Uterus (tissue), 4 donors: ENCODE data around the gene LUC7L2. TPM values are rescaled to one million over a fixed set of nuclear protein-coding genes. Genes with fewer than 3 reads are reported as not detected.
"Not testable (repeated sequence)": the region's sequence is repeated elsewhere in the genome, so short reads cannot be mapped to it uniquely, and the experiment has no call there.

Experiments
- DNase-seq, 2 donors: peaks; one replicate each; pipeline ENCODE4 v3.0.0-alpha.2; 2019 to 2020
- H3K27ac ChIP-seq, 2 donors: fragments of 200-600 bp; sonication (generic); 1 replicate in 1 of 2; 2 replicates in 1 of 2; pipeline ENCODE4 v1.5.1; 2016 to 2018
- H3K27me3 ChIP-seq, 2 donors: fragments of 200-600 bp; sonication (generic); one replicate each; pipeline ENCODE4 v1.5.1; 2018 to 2019; ENCODE audit warnings: control low read depth in 1 of 2
- H3K36me3 ChIP-seq, 2 donors: fragments of 200-600 bp; sonication (generic); one replicate each; pipeline ENCODE4 v1.5.1; 2019; ENCODE audit warnings: control low read depth in 1 of 2
- H3K4me1 ChIP-seq, 2 donors: fragments of 200-600 bp; sonication (generic); one replicate each; pipeline ENCODE4 v1.5.1; 2018 to 2019; ENCODE audit warnings: control low read depth in 1 of 2
- H3K4me3 ChIP-seq, 2 donors: fragments of 200-600 bp; sonication (generic); 1 replicate in 1 of 2; 2 replicates in 1 of 2; pipeline ENCODE4 v1.5.1; 2018 to 2019; ENCODE audit warnings: mild to moderate bottlenecking in 1 of 2
- H3K9me3 ChIP-seq, 2 donors: fragments of 200-600 bp; sonication (generic); one replicate each; pipeline ENCODE4 v1.5.1; 2019; ENCODE audit warnings: control low read depth in 1 of 2
- POLR2A ChIP-seq, 2 donors: fragments of 450-650 bp; IDR thresholded peaks; one replicate each; pipeline ENCODE4 v1.6.1; 2016; ENCODE audit warnings: antibody characterized with exemption in 2 of 2, mild to moderate bottlenecking in 1 of 2, moderate library complexity in 1 of 2
- intact Hi-C: fragments of 100-400 bp; cut with DNase I; formaldehyde crosslinking; loops from one replicate; pipeline ENCODE4 v1.15.1; 2023; ENCODE audit warnings: low total_unique reads
- total RNA-seq, 4 donors: library from RNA; depleted of rRNA in 3 of 4; stranded (reverse); fragments of >200 nt in 3 of 4; gene quantifications; one replicate each; pipeline versions ENCODE4 v1.1.0 to v1.2.4, GENCODE V29; 2014 to 2023
- TF ChIP-seq, protein P1 (sequence below), 4 experiments: fragments of 200-600 bp in 2 of 4; fragments of 450-650 bp in 2 of 4; sonication (generic) in 2 of 4; IDR thresholded peaks; one replicate each; pipeline ENCODE4 v1.5.1; 2016 to 2019; ENCODE audit warnings: antibody characterized with exemption in 4 of 4, mild to moderate bottlenecking in 2 of 4, moderate library complexity in 1 of 4
- donor health status: DM: yes; HTN: yes; CAD: no.

LUC7L2 gene
- total RNA-seq, 4 donors from 2014 or later = 37.4 to 142 (median 72.6) TPM

DNA sequence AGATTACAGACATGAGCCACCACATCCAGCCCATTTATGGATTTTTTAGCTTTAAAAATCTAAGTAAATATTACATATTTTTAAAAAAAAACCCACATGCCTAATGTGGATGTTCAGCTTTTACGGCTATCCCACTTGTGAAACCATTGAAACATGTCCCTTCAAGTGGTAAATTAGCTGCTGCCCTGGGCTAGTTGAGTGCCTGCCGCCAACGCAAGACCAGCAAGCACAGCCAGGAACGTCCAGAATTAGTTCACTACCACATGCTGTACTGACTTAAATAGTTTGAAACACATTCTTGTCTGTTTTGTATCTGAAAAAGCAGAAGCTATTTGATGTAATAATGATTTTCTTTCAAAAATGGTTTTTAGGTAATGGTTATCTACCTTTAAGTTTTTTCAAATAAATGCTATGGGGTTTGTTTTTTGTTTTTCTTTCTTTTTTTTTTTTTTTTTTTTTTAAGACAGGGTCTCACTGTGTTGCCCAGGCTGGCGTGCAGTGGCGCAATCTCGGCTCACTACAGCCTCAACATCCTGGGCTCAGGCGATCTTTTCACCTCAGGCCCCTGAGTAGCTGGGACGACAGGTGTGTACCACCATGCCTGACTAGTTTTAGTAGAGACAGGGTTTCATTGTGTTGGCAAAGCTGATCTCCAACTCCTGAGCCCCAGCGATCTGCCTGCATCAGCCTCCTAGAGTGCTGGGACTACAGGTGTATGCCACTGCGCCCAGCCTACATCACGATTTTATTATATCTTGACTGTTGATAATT, 66.7 kb downstream of the LUC7L2 start:
- Histone ChIP-seq H3K4me3 (no peak overlapping the region), H3K27me3 (no peaks in the 10 kb centered on the region), H3K4me1 (no peaks in the 10 kb centered on the region), H3K27ac (no peak overlapping the region), H3K9me3 (no peaks in the 10 kb centered on the region), H3K36me3 (no peaks in the 10 kb centered on the region)
- no peak for DNase-seq
- TF ChIP-seq POLR2A (IDR thresholded peaks at IDR 0.05) = no peak
- TF ChIP-seq, protein P1, sequence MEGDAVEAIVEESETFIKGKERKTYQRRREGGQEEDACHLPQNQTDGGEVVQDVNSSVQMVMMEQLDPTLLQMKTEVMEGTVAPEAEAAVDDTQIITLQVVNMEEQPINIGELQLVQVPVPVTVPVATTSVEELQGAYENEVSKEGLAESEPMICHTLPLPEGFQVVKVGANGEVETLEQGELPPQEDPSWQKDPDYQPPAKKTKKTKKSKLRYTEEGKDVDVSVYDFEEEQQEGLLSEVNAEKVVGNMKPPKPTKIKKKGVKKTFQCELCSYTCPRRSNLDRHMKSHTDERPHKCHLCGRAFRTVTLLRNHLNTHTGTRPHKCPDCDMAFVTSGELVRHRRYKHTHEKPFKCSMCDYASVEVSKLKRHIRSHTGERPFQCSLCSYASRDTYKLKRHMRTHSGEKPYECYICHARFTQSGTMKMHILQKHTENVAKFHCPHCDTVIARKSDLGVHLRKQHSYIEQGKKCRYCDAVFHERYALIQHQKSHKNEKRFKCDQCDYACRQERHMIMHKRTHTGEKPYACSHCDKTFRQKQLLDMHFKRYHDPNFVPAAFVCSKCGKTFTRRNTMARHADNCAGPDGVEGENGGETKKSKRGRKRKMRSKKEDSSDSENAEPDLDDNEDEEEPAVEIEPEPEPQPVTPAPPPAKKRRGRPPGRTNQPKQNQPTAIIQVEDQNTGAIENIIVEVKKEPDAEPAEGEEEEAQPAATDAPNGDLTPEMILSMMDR (IDR thresholded peaks at IDR 0.05) = no peak
- intact Hi-C loops = no loop called here

DNA sequence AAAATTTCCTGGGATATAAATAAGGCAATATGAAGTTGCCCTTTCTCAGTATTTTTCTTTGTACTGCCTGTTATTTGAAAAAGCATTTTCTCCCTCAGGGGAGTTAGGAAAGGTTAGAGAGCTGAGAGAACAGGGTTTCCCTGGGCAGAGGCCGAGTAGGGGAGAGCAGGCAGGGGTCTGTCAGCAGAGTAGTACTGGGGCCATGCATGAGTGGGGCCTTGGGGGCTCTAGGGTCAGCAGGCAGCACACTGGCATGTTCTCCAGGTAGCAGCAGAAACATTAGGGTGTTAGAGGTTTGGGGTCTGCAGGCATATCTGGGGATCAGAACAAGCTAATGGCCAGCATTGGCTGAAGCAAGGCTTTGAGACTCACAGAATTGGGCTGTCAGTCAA, 67.3 kb downstream of the LUC7L2 start:
- Histone ChIP-seq H3K27me3 (no peaks in the 10 kb centered on the region), H3K36me3 (no peaks in the 10 kb centered on the region), H3K27ac (no peak overlapping the region), H3K9me3 (no peaks in the 10 kb centered on the region), H3K4me1 (no peaks in the 10 kb centered on the region), H3K4me3 (no peak overlapping the region)
- no peak for DNase-seq
- TF ChIP-seq POLR2A (IDR thresholded peaks at IDR 0.05) = no peak
- TF ChIP-seq, protein P1 (IDR thresholded peaks at IDR 0.05) = no peak
- intact Hi-C loops = no loop called here

DNA sequence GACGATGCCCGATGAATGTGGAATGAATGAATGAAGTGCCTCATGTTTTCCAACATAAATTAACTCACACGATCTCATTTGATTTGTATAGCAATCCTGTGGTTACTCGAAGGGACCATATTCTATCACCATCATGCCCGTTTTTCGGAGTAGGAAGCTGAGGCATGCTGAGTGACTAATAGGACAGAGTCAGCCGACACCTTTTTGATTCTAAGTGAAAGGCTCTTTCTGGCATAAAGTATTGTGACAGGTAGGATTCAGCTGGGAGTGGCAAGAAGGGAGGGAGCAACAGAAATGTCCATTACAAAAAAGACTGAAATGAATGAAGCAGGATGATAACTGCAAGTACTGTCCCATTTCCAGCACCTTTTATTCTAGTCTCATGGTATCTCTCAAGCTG, 68.1 kb downstream of the LUC7L2 start:
- Histone ChIP-seq H3K36me3 (no peaks in the 10 kb centered on the region), H3K9me3 (no peaks in the 10 kb centered on the region)

DNA sequence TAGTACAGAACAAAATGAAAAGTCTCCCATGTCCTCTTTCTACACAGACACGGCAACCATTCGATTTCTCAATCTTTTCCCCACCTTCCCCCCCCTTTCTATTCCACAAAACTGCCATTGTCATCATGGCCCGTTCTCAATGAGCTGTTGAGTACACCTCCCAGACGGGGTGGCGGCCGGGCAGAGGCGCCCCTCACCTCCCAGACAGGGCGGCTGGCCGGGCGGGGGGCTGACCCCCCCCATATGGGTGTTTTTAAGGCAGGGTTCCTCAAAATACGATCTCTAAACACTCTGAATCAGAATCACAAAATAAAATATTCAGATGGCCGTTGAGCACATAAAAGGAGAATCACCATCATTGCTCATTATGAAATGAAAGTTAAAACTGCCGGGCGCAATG, 70.0 kb downstream of the LUC7L2 start:
- H3K27me3 ChIP-seq, H3K4me1 ChIP-seq, H3K4me3 ChIP-seq, intact Hi-C loops, DNase-seq, H3K36me3 ChIP-seq, H3K9me3 ChIP-seq, H3K27ac ChIP-seq: not testable (repeated sequence)

More for the DNA sequence above, 68.1 kb downstream of the LUC7L2 start:
- Histone ChIP-seq H3K27ac (no peak overlapping the region), H3K4me1 (no peaks in the 10 kb centered on the region), H3K27me3 (no peaks in the 10 kb centered on the region), H3K4me3 (no peak overlapping the region)
- no peak for DNase-seq
- TF ChIP-seq, protein P1 (IDR thresholded peaks at IDR 0.05) = no peak
- no peak for TF ChIP-seq POLR2A (IDR thresholded peaks at IDR 0.05)
- intact Hi-C loops = no loop called here

DNA sequence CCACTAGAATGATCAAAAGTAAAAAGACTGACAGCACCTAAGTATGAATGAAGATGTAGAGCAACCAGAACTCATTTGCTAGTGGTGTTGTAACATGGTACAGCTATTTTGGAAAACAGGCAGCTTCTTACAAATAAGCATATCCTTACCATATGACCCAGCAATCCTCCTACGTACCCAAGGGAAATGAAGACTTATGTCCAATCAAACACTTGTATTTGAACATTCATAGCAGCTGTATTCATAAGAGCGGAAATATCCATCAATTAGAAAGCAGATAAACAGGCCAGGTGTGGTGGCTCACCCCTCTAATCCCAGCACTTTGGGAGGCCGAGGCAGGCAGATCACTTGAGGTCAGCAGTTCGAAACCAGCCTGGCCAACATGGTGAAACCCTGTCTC, 70.7 kb downstream of the LUC7L2 start:
- intact Hi-C loops = no loop called here
- no peak overlapping the region for H3K27ac ChIP-seq
- H3K4me3 ChIP-seq = no peak overlapping the region
- no peaks in the 10 kb centered on the region for H3K4me1 ChIP-seq
- H3K9me3 ChIP-seq = no peaks in the 10 kb centered on the region
- no peaks in the 10 kb centered on the region for H3K27me3 ChIP-seq
- TF ChIP-seq POLR2A (IDR thresholded peaks at IDR 0.05) = no peak
- TF ChIP-seq, protein P1 (IDR thresholded peaks at IDR 0.05) = no peak
- DNase-seq = no peak
- no peaks in the 10 kb centered on the region for H3K36me3 ChIP-seq
